ENCODE data around the gene NPM1. TPM values are rescaled to one million over a fixed set of nuclear protein-coding genes. Genes with fewer than 3 reads are reported as not detected.
"Not testable (repeated sequence)": the region's sequence is repeated elsewhere in the genome, so short reads cannot be mapped to it uniquely, and the experiment has no call there.

Gene NPM1
- total RNA-seq, 1 donor from 2014 or later: 412 TPM

GRCh38 chr5:171413153-171413910 is 25.7 kb downstream of the NPM1 start:
- no peak for DNase-seq

GRCh38 chr5:171413993-171414392 is 26.3 kb downstream of the NPM1 start:
- DNase-seq: not testable (repeated sequence)

- DNase-seq: no peak
Measured at GRCh38 chr5:171415115-171415730, 27.6 kb downstream of the NPM1 start.

GRCh38 chr5:171416160-171417049 is 28.8 kb downstream of the NPM1 start:
- no peak for DNase-seq

- peak; percentile 70 for DNase-seq
Measured at GRCh38 chr5:171418316-171418981, 30.8 kb downstream of the NPM1 start.

GRCh38 chr5:171418982-171419687 is 31.5 kb downstream of the NPM1 start, which contains the start of gene FGF18:
Gene FGF18, plus strand, starts transcription at chr5:171419647. Its CDS starts 553 bp downstream, at chr5:171420200.
- DNase-seq: no peak

- no peak for DNase-seq
Measured at GRCh38 chr5:171419688-171420430, 32.2 kb downstream of the NPM1 start.

GRCh38 chr5:171420431-171421241 is 33.0 kb downstream of the NPM1 start:
- peak; percentile 62 for DNase-seq

GRCh38 chr5:171421331-171422262 is 33.9 kb downstream of the NPM1 start:
- DNase-seq: no peak

- no peak for DNase-seq
Measured at GRCh38 chr5:171422495-171422894, 34.8 kb downstream of the NPM1 start.

GRCh38 chr5:171422902-171423663 is 35.4 kb downstream of the NPM1 start:
- DNase-seq: no peak

- no peak for DNase-seq
Measured at GRCh38 chr5:171424726-171425125, 37.1 kb downstream of the NPM1 start.

- no peak for DNase-seq
Measured at GRCh38 chr5:171425596-171426244, 38.1 kb downstream of the NPM1 start.

- DNase-seq: no peak
Measured at GRCh38 chr5:171426266-171426665, 38.6 kb downstream of the NPM1 start.

- no peak for DNase-seq
Measured at GRCh38 chr5:171426680-171427079, 39.0 kb downstream of the NPM1 start.

GRCh38 chr5:171427318-171428167 is 39.9 kb downstream of the NPM1 start:
- no peak for DNase-seq
